Left renal pelvis (tissue), 4 donors: ENCODE data around the gene GPHA2. TPM values are rescaled to one million over a fixed set of nuclear protein-coding genes. Genes with fewer than 3 reads are reported as not detected.

Experiments used
- DNase-seq, 4 donors: peaks; one replicate each; pipeline ENCODE4 v3.0.0-alpha.2; 2013; ENCODE audit warnings: low read depth in 4 of 4, low spot score in 3 of 4
- polyA plus RNA-seq, 4 donors: library from polyadenylated mRNA; unstranded; fragments of 120-200 nt; gene quantifications; one replicate each; pipeline ENCODE4 v1.2.1, GENCODE V29; 2013; ENCODE audit not compliant: insufficient read length in 4 of 4

GPHA2 gene
- polyA plus RNA-seq, 4 donors: 1.6 to 3.5 (median 2.4) TPM

GRCh38 chr11:64892838-64893193 is 42.9 kb downstream of the GPHA2 start:
- no peak for DNase-seq

GRCh38 chr11:64892411-64892831 is 43.3 kb downstream of the GPHA2 start:
- no peak for DNase-seq

DNA sequence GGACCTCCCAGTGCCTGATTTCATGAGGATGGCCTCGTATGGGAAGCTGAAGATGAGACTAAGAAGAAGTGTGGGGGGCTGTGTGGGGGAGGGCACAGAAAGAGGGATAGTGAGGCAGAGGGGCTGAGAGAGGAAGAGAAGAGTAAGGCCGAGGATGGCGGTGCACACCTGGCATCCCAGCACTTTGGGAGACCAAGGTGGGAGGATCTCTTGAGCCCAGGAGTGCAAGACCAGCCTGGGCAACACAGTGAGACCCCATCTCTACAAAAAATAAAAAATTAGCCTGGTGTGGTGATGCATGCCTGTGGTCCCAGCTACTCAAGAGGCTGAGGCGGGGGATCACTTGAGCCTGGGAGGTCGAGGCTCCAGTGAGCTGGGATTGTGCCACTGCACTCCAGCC is 43.8 kb downstream of the GPHA2 start:
- no peak for DNase-seq

GRCh38 chr11:64891215-64891848 is 44.4 kb downstream of the GPHA2 start:
- DNase-seq: no peak

GRCh38 chr11:64890522-64890939 is 45.2 kb downstream of the GPHA2 start:
- DNase-seq: no peak

GRCh38 chr11:64888729-64889511 is 46.8 kb downstream of the GPHA2 start:
- DNase-seq: no peak

DNA sequence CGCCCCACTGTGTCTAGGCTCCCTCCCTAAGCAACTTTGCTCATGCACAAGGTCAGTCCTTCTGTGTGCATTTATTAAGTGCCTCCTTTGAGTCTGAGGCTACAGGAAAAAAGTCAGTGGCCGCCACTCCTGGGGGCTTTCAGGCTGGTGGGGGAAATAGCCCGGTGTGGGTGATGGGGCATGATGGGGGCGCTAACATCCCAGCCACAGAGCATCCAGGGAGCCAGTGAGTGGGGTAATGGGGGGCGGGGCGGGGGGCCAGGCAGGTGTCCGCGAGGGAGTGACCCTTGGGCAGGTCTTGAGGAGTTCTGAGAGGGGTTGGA is 47.3 kb downstream of the GPHA2 start:
- DNase-seq: no peak

DNA sequence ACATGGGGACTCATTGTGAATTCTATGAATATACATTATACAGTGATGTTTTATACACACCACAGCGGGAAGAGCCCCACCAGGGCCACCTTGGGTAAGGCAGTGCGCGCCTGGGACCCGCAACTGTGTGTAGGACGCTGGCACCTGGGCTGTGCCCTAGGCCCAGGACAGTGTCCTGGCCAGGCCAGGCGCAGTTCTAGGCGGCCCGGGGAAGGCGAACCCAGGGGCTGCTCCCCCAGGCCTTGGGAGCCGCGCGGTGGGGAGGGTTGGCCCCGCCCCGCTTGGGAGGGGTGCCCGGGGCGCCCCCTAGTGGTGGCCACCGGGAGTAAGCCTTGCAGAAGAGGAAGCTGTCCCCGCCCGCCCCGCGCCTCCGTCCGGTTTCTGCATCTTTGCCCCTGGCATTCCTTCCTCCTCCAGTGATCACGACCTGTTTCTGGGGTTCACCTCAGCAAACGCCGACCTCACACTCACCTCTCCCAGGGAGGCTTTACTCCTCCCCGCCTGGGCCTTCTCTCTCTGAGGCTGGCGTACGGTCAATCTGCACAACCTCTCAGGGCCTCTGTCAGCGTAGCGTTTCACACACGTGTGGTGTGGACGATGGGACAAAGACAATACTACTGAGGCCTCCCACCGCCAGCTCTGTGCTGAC is 47.8 kb downstream of the GPHA2 start:
- peak in 1 of 4 donors; percentile 41 for DNase-seq

- DNase-seq: no peak
Observed at GRCh38 chr11:64887234-64887756, 48.4 kb downstream of the GPHA2 start.

- DNase-seq: no peak
Observed at GRCh38 chr11:64885367-64886286, 50.1 kb downstream of the GPHA2 start.

Other genes with a start within 250 kb of the GPHA2 start
- 10 to 100 TPM; 15.1 to 55.2 (median 18.8) TPM for gene NRXN2, start 212.7 kb downstream of the GPHA2 start, polyA plus RNA-seq
- gene RASGRP2, start 191.8 kb downstream of the GPHA2 start, polyA plus RNA-seq: 1 to 10 TPM; 4.1 to 7.7 (median 6.3) TPM
- gene PYGM, start 175.9 kb downstream of the GPHA2 start, polyA plus RNA-seq: 10 to 100 TPM in 1 of 4 donors, 1 to 10 TPM in 3; 1.3 to 11.9 (median 2.4) TPM
- 100 to 1,000 TPM; 299 to 439 (median 376) TPM for gene SF1, start 157.4 kb downstream of the GPHA2 start, polyA plus RNA-seq
- 10 to 100 TPM; 12.9 to 27.7 (median 18.1) TPM for gene MAP4K2, start 132.7 kb downstream of the GPHA2 start, polyA plus RNA-seq
- gene MEN1, start 125.3 kb downstream of the GPHA2 start, polyA plus RNA-seq: 10 to 100 TPM; 31.4 to 50.8 (median 36.5) TPM
- 1 to 10 TPM in 3 of 4 donors, under 1 TPM in 1; 0.97 to 10.0 (median 4.9) TPM for gene CDC42BPG, start 91.2 kb downstream of the GPHA2 start, polyA plus RNA-seq
- gene EHD1, start 57.3 kb downstream of the GPHA2 start, polyA plus RNA-seq: 10 to 100 TPM; 48.7 to 68.8 (median 58.5) TPM
- gene ATG2A, start 18.7 kb downstream of the GPHA2 start, polyA plus RNA-seq: 10 to 100 TPM; 12.9 to 26.0 (median 15.6) TPM
- gene PPP2R5B, start 11.2 kb downstream of the GPHA2 start, polyA plus RNA-seq: 10 to 100 TPM; 13.2 to 20.8 (median 17.4) TPM
- 1 to 10 TPM in 1 of 4 donors, under 1 TPM in 2, not detected in 1; 0.53 to 1.3 (median 0.92) TPM for gene MAJIN, start 36.2 kb upstream of the GPHA2 start, polyA plus RNA-seq
- gene BATF2, start 61.1 kb upstream of the GPHA2 start, polyA plus RNA-seq: 1 to 10 TPM; 2.3 to 2.9 (median 2.6) TPM
- 10 to 100 TPM; 54.6 to 74.5 (median 63.5) TPM for gene ARL2, start 78.3 kb upstream of the GPHA2 start, polyA plus RNA-seq
- 10 to 100 TPM; 25.3 to 32.4 (median 28.6) TPM for gene SNX15, start 91.5 kb upstream of the GPHA2 start, polyA plus RNA-seq
- gene SAC3D1, start 105.3 kb upstream of the GPHA2 start, polyA plus RNA-seq: 10 to 100 TPM; 10.6 to 19.5 (median 11.3) TPM
- 10 to 100 TPM; 11.6 to 28.5 (median 12.6) TPM for gene NAALADL1, start 122.7 kb upstream of the GPHA2 start, polyA plus RNA-seq
- gene CDCA5, start 148.1 kb upstream of the GPHA2 start, polyA plus RNA-seq: 10 to 100 TPM; 15.7 to 20.1 (median 18.0) TPM
- 10 to 100 TPM; 26.2 to 36.5 (median 31.0) TPM for gene ZFPL1, start 148.3 kb upstream of the GPHA2 start, polyA plus RNA-seq
- 100 to 1,000 TPM in 2 of 4 donors, 10 to 100 TPM in 2; 87.3 to 152 (median 103) TPM for gene VPS51, start 160.3 kb upstream of the GPHA2 start, polyA plus RNA-seq
- gene TM7SF2, start 176.0 kb upstream of the GPHA2 start, polyA plus RNA-seq: 10 to 100 TPM; 17.7 to 97.1 (median 70.3) TPM
- 10 to 100 TPM in 1 of 4 donors, 1 to 10 TPM in 3; 3.8 to 11.1 (median 5.9) TPM for gene ZNHIT2, start 181.8 kb upstream of the GPHA2 start, polyA plus RNA-seq
- gene FAU, start 186.2 kb upstream of the GPHA2 start, polyA plus RNA-seq: 100 to 1,000 TPM; 557 to 830 (median 587) TPM
- 10 to 100 TPM; 36.9 to 59.1 (median 56.3) TPM for gene MRPL49, start 186.4 kb upstream of the GPHA2 start, polyA plus RNA-seq
- 10 to 100 TPM; 44.0 to 62.7 (median 55.2) TPM for gene SYVN1, start 198.6 kb upstream of the GPHA2 start, polyA plus RNA-seq
- not detected for gene SPDYC, start 234.3 kb upstream of the GPHA2 start, polyA plus RNA-seq
- gene CAPN1, start 246.0 kb upstream of the GPHA2 start, polyA plus RNA-seq: 100 to 1,000 TPM in 1 of 4 donors, 10 to 100 TPM in 3; 76.5 to 113 (median 88.6) TPM